Activated CD8-positive, alpha-beta memory T cell treated with anti-CD3 and anti-CD28 coated beads for 48 hours (primary cell): Measurements from ENCODE around the gene GSG1.
A peak's percentile ranks its signal among the peaks of the same experiment; 100 is the strongest.

Source experiments
- DNase-seq, 3 experiments: peaks; one replicate each; pipeline ENCODE4 v3.0.0-alpha.2; 2020; ENCODE audit warnings: low read depth in 2 of 3, low spot score in 2 of 3

GSG1 gene

DNA sequence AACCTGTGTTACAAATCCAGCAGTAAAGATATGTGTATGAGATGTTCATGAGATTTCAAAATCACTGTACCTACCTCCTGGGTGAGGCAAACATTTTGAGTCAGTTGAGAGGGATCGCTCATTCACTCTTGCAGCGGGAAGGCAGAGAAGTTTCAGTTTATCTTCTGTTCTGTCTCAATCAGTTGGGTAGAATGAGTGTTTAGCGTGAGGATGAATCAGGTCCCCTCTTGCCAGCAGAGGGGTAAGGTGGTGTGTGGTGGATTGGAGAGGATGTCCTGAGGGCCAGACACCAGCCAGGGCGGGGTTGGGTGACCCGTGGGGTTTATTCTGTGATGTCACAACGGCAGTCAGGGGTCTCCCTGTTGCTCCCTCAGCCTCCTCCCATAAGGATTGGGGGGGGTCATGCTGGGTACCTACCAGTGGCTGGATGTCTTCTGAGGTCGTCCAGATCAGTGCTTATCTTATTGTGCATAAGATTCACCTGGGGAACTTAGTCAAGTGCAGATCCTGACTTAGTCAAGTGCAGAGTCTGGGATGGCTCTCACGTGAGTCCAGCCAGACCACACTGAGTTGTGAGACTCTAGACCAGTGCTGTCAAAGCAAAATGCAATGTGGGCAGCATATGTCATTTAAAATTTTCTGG is at the start of gene GSG1:
TSS of gene GSG1 (minus strand) at position 277 of the 643 bp plus-strand sequence. CDS start at position 122, 155 bp downstream.
- DNase-seq = peak in 1 of 3 experiments; percentile 18

DNA sequence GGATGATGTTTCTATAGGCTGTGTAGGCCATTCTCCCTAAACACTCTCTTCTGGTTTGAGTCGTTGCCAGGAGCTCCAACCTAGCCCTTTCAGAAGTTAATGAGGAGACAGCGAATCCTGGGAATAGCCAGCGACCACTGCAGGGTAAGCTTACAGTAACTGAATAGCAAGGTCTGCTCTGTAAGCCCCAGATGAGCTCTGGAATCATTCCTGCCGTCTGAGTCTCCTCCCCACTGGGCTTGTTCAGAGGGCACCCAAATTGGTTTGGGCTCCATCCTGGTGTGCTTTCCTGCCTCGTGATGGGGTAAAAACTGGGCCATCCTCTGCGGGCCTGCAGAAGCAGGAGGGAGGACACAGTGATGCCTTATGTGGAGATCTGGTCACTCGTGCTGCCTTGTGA is 49.7 kb upstream of the GSG1 start:
- no peak for DNase-seq

DNA sequence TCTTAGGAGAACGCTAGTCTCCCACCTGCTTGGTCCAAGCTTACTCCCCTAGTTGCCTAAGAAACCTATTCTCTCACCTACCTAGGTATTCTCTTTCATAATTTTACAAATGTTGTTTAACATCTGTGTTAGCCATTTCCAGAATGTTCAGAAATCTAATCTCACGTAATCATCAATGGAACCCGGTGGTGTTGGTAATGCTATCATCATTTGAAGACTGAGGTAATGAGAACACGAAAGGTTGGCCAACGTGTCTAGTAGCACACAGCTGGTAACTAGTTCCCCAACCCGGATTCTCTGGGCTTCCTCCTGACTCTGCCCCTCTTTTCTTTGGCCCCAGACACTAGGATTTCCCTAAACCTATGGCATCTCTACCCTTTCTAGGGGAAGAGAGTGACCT is 49.3 kb upstream of the GSG1 start:
- no peak for DNase-seq

DNA sequence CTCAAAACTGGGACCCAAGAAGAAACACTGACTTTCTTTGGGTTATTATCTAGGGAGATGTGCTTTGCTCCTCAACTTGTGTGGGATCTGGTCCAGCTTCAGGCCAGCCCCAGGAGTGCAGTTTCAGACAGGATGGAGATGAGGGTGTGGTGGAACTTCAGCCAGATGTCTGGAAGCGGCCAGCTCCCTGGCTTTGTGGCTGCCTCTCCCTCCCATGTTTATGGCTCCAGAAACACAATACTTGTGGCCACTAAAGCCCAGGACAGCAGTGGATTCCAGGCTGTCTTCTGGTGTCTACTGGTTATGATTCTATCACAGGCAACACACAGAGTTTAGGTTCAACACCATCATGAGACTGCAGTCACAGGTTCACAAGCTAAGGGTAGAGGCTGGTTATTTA is 48.8 kb upstream of the GSG1 start:
- no peak for DNase-seq

DNA sequence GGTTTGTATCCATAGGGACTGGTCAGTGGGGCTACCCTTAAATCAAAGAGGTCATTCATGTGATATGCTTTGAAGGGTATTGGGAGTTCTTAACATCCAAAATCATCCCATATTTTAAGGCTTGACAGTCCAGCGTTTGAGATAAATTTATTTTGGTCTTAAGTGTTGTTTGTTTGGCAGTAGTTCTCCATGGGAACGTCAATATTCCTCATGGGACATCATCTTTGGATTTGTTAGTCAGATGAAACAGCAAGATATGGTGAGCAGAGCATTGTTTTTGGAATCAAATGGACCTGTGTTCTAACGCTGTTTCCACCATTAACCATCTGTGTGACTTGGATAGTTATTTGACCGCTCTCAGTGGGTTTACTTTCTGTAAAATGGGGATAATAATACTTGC is 45.9 kb upstream of the GSG1 start:
- no peak for DNase-seq

DNA sequence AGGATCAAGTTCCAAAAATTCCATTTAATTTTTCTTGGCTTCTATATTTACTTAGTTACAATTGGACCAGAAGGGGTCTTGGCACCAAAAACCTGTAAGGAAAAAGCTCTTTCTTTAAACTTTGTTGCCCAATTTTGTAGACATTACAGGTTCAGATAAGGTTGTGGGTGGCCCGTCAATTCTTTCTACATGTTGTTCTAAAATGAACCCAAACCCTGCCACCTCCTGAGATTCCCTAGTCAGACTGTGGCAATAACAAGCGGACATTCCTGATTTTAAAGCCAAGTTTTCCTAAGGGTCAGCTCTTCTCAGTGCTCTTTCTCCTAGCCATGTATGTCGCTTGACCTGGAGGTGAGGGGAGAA is 45.0 kb upstream of the GSG1 start:
- no peak for DNase-seq

DNA sequence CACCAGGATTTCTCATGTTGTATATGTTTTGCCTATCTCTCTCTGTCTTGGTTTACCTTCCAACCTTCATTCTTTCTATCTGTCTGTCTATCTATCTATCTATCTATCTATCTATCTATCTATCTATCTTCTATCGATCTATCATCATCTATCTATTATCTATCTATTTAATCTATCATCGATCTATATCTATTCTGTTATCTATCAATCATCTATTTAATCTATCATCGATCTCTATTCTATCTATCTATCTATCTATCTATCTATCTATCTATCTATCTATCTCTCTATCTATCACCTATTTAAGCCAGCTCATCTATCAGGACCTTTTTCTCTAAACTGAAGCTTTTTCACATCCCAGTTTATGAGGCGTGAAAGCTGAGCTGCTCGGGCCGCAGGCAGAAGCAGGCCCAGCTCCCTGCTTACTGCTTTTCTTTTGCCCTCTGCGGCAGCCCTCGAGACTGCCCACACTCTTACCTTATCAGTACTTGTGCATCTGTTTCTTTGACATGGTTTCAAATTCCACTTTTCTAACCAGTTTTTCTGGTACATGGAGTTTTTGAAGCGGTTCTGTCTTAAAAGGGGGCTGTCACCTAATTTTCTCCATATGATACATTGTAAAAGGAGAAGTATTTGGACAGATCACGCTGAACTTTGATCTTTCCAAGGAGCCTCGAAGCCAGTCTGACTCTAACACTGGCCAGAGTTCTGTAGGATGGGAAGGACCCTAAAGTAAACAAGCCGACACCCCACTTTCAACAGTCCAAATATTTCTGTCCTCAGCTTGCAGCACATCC is 44.4 kb upstream of the GSG1 start:
- DNase-seq = no peak

DNA sequence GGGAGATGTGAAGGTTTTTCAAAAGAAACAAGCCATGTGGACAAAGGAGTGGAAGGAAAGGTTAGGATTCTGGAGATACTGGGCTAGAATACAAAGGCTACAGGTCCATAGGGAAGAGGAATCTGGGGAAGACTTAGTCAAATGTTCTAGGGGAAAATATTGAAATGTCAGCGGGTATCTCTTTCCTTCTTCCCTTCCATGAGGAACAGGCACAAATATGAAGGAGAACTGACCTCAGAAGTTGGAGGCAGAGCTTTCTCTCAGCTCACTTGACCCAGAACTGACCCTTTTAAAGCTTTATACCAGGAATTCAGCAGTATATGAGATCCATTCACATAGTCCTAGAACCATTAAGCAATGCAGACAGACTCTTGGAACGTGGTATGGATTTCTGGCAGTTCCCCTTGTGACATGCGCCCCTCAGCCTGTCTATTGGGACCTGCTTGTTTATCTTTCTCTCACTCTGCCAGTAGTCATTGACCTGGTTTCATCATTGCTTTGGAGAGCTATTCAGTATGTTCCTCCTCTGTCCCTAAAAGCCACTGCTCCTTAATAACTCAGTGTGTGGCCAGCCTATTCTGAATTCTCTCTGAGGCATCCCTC is 43.0 kb upstream of the GSG1 start:
- DNase-seq = no peak

DNA sequence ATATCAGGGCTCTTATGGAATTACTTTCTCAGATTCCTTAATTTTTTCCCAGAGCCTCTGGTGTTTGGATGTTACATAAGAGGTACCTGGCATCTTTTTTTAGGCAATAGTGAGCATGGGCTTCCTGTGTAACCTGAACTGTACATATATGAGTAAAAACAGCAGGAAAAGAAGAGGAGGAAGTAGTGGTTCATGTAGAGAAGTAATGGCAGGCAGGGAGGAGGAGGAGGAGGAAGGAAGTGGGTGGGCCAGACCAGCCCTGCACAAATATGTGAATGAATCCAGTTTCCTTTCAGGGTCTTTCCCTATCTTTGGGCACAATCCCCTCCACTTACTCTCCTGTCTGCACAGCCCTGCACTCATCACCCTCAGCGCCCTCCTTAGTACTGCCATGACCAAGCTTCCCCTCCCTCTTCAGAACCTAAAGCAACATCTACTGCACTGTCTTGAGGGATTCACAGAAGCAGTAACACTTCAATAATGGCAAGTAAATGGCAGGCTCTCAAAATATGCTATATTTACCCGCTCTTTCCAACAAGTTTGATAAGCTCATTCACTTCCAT is 40.9 kb upstream of the GSG1 start:
- DNase-seq = no peak

DNA sequence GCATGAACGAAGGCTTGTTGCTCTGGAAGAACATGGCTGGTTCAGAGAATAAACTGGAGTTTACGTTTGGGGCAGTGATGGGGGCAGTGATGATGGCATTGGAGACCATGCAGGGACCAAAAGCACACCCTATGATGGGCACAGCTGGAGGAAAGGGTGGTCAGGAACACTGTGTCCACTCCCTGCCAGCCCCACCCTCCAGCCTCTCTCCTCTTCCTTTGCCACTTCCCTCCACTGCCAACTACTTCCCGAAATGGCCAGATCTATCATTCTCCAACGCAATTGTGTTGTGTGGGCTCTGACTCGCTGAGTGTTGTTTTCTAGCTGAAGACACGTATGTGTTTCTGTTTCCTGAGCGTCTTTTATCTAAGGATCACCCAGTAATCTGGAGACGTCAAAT is 39.3 kb upstream of the GSG1 start:
- no peak for DNase-seq

DNA sequence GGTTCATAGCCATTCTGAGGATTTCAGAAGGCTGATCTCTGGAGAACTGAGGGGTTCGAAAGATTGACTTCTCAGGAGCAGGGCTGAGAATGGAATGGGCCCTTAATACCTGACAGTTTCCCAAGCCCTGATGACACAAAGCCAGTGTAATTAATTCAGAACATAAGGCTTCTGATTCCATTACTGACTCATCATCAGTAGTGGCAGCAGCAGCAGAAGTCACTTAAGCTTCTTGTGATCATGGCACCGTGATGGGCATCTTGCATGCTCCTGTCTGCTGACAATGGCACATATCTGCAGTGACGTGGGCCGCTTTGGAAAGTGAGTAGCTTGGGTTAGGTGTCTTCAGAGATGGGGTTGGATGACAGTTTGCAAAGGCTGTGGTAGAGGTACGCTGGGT is 38.2 kb upstream of the GSG1 start:
- no peak for DNase-seq

DNA sequence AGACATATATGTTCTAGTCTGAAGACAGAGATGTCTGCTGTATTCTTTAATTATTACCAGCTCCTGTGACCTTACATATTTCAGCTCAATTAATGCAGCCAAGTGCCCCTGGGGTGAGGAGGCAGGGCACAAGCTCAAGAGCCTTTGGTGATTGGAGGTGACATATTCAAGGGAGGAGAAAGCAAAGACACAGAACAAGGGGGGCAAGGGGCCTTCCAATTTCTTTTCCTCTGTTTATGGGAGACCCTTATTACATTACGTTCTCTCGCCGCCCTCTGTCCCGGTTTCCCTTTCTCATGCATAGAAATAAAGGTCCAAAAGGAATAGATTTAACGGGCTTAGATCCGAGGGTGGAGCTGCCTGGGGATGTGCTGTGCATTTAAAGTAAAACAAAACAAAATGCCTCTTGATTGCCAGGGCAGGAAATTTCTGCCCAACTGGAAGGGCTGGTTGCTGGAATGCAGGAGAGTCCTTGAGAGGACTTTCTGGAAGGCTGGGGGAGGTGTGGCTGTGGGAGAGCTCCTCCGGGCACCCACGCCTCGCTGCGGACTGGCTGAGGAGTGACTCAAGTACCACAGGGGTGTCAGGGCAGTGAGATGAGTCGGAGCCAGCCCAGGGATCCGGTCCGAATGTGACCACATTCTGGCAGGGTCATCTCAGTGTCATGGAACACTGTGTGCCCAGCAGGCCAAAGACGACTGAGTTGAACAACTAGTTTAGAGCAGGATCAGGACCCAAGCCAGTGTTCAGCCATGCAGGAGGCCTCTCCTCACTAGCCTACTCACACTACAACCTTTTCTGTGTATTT is 32.1 kb upstream of the GSG1 start:
- no peak for DNase-seq

DNA sequence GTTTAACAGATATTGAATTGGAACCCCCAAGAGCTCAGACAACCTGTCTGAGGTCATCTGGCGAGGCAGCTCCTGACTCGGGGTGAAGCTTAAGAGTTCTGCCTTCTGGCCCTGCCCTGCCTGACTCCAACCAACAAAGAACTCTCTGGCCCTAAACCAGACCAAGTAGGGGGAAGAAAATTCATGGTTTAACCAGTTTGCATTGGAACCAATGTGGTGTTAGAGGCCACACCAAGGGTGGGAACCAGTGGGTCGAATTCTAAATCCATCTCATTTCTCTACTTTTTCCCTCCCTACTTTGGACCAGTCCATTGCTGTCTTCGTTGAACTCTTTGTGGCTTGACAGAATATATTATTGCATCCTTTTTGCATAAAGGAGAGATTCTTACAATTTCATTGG is 30.4 kb upstream of the GSG1 start:
- no peak for DNase-seq

DNA sequence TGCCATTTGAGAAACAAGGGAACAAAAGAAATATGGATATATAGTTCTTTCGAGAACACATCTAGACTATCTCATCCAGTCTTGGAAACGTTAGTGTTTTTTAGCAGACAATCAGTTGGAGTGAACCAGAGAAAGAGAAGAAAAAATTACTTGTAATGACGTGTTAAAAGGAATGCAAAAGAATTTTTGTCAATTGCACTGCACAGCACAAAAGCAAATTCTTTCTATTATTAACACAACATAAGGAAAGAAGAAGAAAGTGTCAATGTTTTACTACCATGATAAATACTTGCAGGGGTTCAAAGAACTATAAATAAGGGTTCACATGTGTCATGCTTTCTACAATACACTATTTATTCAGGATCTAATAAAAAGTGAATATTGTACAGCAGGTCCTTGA is 27.5 kb upstream of the GSG1 start:
- no peak for DNase-seq

DNA sequence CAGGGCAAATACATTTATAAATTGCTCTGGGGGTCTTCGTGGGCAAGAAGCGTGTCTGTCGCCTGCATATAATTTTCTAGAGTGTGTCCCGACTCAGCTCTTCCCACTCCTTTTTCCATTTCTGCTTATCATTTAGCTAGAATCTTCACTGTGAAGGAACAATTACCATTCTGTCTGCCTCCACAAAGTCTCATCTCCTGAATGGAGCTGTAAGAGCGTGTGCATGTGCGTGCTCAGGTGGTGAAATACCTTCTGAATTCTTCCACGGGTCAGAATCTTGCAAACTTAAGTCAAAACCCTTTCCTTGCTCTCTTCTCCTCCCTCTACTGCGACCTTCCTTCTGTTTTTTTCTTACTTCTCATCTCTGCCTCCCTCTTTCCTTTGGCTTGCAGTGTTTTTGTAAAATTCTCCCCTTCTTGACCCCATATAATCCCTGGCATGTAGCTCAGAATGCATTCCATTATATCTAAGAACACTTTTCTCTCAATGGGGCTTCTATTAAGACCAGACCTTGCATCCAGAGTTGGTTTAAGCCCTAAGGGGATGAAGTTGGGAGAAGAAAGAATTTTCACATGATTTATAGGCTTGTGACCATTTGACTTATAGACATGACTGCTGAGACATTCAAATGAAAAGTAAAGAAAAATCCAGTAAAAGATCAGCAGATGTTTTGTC is 25.0 kb upstream of the GSG1 start:
- DNase-seq = no peak

DNA sequence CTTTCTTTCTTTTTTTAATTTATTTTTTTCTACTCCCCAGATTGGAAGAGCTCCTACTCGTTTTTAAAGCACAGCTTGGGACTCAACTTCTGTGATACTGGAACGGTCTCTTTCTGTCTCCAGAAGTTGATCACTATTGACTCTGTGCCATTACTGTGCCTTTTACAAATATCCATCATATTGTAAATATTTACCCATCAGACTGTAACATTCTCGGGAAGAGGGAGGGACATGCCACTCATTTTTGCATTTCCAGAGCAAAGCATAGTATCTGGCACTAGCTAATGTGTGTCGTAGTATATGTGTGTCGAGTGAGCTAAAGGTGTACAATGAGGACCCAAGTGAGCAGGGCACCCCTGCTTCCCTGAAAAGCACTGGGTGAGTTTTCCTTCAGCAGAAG is 24.0 kb upstream of the GSG1 start:
- no peak for DNase-seq

DNA sequence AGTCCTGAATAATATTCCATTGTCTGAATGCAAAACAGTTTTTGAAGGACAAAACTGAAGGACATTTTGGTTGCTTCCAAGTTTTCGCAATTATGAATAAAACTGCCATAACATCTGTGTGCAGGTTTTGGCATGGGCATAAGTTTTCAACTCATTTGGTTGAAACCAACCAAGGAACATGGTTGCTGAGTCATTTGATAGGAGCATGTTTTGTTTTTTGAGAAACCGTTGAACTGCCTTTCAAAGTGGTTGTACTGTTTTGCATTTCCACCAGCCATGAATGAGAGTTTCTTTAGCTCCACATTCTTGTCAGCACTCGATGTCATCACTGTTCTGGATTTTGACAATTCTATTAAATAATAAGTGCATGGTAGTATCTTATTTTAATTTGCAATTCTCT is 23.0 kb upstream of the GSG1 start:
- DNase-seq = no peak

DNA sequence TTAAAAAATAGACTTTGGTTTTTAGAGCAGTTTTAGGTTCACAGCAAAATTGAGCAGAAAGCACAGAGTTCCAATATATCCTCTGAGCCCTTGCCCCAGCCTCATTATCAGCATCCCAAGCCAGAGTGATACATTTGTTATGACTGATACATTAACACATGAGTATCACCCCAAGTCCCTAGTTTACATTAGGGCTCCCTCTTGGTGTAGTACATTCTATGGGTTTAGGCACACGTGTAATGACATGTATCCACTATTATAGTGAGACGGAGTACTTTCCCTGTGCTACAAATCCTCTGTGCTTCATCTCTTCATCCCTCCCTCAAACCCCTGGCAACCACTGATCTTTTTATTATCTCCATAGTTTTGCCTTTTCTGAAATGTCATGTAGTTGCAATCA is 22.5 kb upstream of the GSG1 start:
- DNase-seq = no peak

DNA sequence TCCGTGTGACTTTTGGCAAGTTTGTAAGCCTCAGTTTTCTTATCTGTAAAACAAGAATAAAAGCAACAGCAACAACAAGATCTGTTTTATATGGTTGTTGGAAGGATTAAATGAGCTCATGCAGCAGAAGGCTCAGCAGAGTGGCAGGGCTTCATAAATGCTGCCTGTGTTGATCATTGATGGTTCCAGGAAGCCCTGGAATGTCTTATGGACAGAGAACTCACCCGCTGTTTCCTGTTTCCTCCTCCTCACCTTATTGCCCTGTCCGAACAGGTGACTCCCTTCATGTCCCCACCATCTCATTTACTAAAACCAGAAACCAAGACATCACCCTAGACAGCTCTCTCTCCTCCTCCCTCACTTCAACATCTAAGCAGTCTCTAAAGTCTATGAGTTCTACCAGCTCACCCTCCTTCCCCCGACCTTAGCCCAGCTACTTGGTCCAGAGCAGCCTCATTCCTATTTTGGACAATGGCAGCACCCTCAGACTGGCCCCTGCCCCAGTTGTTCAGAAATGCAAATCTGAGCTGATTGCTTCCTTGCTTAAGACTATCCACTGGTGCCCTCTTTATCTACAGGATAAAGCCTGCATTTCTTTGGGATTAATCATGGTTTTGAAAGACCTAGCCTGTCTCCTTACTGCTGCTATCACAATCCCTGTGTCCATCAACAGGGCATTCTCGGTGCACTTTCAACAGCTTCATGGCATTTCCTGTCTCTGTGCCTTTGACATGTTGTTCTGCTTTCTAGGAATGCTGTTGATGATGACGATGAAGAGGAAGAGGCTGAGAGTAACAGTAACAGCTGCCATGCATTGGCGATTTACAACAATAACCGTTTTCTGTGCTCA is 21.4 kb upstream of the GSG1 start:
- no peak for DNase-seq

DNA sequence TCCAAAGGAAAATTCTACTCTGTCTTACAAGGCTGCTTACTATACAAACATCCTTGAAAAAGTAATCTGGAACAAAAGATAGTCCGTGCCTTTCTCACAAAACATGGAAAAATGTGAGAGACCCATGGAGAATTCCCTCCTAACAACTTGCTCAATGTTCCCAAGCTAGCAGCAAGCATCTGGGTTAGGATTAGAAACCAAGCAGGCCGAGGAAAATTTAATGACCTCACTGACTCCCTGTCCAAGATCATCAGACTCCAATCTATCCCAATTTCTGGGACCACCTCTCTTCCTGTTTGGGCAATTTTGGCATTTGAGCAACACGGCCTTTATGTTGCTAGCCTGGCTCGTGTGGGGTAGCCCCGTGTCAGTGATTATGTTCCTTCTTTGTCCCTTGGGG is 18.1 kb upstream of the GSG1 start:
- DNase-seq = no peak
